Stimulated activated naive CD4-positive, alpha-beta T cell treated with Interleukin-2 at 50 U/mL for 16 hours (primary cell): Measurements from ENCODE around the gene OR2AG2.
"Not testable (repeated sequence)": the region's sequence is repeated elsewhere in the genome, so short reads cannot be mapped to it uniquely, and the experiment has no call there.

Source experiments
- DNase-seq: peaks from one replicate; lab custom pipeline; 2025; lab: John Stamatoyannopoulos, UW

OR2AG2 gene

GRCh38 chr11:6771926-6772893 lies at the start of gene OR2AG2:
Gene OR2AG2, minus strand, starts transcription at chr11:6771976. Its CDS starts 3,019 bp downstream, at chr11:6768957.
- no peak for DNase-seq

DNA sequence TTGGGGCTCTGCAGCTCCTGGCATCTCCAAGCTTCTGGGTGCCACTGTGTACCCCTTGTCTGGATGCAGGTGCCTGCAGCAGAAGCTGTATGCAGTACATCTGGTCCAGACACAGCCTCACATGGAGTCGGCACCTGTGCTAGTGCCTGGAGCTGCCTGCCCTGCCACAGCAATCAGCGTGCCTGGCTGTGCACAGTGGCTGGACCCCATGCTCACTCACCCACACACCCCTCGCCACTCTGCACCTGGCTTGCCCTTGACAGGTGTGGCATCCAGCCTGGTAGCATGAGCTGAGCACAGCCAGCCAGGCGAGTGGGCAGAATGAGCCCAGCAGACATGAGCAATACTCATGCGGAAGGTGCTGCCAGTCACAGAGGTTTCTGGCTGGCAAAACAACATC lies 47.2 kb upstream of the OR2AG2 start:
- DNase-seq, result no peak

- DNase-seq, result no peak
These were observed 45.9 kb upstream of the OR2AG2 start for GRCh38 chr11:6817694-6818093.

DNA sequence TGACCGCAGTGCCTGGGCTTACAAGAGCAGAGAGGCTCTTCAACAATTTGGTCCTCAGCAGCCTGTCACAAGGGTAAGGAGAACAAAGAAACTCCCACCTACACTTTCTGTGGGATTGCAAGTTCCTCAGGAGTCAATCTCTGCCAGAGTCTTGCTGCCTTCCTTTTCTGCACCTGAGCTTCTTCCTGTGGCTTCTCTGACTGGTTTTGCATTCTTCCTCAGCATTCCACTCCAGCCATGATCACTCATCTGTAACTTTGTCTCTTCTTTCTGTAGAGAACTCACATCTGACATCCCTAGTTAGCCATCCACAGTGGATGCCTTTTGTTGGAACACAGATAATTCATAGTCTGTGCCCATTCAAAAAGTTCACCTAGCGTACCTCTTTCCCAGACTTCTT lies 41.9 kb upstream of the OR2AG2 start:
- DNase-seq, result no peak

GRCh38 chr11:6812390-6813005 lies 40.7 kb upstream of the OR2AG2 start:
- no peak for DNase-seq

DNA sequence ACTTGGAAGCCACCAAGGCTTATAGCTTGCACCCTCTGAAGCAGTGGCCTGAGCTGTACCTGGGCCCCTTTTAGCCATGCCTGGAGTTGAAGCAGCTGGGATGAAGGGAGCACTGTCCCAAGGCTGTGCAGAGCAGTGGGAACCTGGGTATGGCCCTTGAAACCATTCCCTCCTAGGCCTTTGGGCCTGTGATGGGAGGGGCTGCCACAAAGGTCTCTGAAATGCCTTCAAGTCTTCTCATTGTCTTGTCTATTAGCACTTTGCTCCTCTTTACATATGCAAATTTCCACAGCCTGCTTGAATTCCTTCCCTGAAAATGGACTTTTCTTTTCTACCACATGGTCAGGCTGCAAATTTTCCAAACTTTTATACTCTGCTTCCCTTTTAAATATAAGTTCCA lies 29.3 kb upstream of the OR2AG2 start:
- DNase-seq, result not testable (repeated sequence)

DNA sequence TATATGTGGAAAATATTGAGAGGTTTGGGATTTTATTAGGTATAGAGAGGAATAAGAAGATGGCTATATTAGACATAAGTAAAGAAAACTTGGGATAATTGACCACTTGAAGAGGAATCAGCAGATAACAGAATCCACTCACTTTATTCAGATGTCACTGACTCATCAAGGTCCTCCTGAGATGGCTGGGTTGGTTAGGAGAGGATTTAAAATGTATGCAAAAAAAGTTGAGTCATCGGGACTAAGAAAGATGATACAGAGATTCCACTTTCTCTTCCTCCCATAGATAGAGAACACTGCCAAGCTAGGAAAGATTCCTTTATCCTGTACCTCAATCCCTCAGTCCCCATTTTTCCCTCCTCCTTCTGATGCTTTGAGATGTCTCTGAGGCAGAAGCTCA lies 27.6 kb upstream of the OR2AG2 start, which contains the start of gene OR6A2:
TSS of gene OR6A2 (minus strand) at position 288 of the 400 bp plus-strand sequence. CDS start 3,981 bp downstream, outside the sequence.
- DNase-seq, result no peak

- no peak for DNase-seq
These were observed 22.9 kb upstream of the OR2AG2 start for GRCh38 chr11:6794639-6795038.

- no peak for DNase-seq
These were observed 18.8 kb upstream of the OR2AG2 start for GRCh38 chr11:6790546-6790945.

GRCh38 chr11:6782720-6783119 lies 10.9 kb upstream of the OR2AG2 start, which contains the start of gene OR2AG1:
Gene OR2AG1, plus strand, starts transcription at chr11:6783020. Its CDS starts 2,018 bp downstream, at chr11:6785038.
- no peak for DNase-seq

DNA sequence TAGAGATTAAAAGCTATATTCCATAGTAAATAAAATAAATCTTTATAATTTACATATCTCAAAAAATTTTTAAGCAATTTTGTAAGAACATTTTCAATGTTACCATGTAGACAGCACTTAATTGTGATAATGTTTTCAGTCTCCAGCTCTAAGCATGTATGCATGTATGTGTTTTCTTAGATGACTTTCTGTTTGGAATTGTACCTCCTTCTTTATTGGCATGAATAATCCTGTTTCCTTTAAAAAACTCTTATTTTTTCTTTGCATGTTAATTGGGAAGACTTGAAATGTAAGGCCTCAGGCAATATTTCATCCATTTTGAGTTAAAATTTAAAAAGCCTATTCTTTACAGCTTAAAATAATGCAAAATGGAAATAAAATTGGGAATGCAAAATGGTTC lies 9.1 kb upstream of the OR2AG2 start:
- no peak for DNase-seq

DNA sequence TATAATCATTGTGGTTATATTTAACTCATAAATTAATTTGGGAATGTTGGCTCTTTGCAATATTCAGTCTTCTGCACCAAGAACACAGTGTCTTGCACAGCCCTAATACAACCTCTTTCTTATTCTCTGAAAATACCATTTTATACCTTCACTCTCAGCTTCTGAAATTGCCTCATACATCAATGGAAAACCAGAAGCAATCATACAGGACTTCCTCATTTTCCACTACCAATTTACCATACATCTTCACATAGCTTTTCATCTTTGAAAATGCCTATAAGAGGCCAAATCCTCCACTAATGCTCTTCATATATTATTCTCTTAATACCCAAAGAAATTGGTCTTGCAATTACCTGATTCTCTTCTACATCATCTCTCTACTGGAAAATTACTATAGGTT lies 6.7 kb upstream of the OR2AG2 start:
- DNase-seq, result no peak

- DNase-seq, result peak; percentile 39
These were observed 14.3 kb downstream of the OR2AG2 start for GRCh38 chr11:6757373-6757967.

- no peak for DNase-seq
These were observed 15.8 kb downstream of the OR2AG2 start for GRCh38 chr11:6755953-6756347.

DNA sequence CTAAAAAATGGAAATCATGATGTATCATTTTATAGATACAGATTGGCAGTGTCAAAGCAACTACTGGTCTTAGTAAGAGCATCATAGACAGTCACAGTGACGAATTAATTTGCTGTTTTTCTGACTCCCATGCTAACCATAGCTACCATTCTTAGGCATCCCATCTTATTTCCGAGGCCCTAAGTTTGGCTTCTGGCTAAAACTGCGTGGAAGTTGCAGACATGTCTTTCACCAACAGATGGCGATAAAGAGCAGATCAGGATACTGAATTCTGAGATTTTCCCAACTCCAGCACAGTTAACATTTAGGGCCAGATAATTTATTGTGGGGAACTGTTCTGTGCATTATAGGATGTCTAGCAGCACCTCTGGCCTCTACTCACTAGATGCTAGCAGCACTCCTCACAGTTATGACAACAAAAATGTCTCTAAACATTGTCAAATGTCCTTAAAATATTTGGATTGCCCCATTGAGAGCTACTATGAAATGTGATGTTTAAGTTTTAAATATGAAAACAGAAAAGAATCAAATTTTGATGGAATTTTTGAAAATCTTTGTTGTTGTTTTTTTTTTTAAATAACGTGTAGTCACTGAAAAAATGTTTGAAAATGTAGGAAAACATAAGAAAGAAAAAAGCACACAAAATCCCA lies 16.3 kb downstream of the OR2AG2 start:
- no peak for DNase-seq

GRCh38 chr11:6747097-6747668 lies 24.6 kb downstream of the OR2AG2 start:
- DNase-seq, result no peak

DNA sequence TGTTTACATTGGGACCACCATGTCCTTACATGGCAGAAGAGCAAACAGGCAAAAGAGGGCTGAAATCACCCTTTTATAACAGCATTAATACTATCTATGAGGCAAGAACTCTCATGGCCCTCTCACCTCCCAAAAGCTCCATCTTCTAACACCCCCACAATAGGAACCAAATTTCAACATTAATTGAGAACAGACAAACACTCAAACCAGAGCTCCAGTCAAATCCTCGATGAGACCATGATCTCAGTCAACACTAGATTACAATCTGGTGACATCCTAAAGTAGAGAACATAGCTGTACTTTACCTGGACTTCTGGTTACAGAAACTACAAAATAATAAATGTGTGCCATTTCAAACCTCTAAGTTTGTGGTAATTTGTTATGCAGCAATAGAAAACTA lies 25.1 kb downstream of the OR2AG2 start:
- no peak for DNase-seq

- DNase-seq, result peak; percentile 32
These were observed 25.6 kb downstream of the OR2AG2 start for GRCh38 chr11:6746086-6746618.

DNA sequence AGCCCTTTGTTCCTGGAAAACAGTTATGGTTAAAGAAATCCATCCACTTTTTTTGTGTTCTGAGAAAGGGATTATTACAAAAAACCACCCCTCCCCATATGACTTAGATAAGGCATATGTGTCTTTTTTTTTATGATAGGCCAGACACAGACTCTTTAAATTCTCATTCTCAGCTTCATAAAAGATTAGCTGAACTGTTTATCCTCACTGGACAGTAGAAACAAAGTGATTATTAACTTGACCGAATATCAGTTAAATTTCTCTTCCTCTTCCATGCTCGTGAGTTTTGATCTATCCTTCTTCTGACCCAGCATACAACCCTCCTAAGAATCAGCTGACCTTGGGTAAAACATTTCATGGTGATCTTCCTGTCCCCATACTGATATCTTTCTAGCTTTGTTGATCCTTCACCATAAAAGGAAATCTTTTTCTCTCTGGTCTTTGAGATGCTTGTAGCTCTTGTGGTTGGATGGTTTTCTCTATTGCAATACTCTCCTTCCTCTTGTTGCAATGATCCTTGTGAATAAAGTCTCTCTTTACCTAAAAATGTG lies 26.2 kb downstream of the OR2AG2 start:
- no peak for DNase-seq

DNA sequence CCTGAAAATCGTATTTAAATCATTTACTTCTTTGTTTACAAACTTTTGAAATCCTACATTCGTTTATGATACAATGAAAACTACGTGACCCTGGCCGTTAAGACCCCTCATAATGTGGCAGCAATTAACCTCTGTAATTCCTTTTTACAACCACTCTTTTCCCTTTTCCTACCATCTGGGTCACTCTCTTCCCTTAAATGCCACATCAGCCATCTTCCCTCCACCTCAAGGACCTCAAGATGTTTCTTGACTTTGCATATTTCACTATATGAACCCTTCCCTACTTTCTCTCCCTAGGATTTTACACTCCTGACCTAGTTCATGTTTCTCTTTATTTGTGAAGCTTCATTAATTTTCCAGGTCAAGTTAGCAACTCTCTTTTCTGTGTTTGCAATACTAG lies 26.8 kb downstream of the OR2AG2 start:
- DNase-seq, result no peak

- no peak for DNase-seq
These were observed 29.5 kb downstream of the OR2AG2 start for GRCh38 chr11:6742260-6742659.
